SU-DHL-6 (cell line): Measurements from ENCODE around the gene WTAP.
A peak's percentile ranks its signal among the peaks of the same experiment; 100 is the strongest.
"Not testable (repeated sequence)": the region's sequence is repeated elsewhere in the genome, so short reads cannot be mapped to it uniquely, and the experiment has no call there.

ENCODE experiments used
- H2AFZ ChIP-seq: fragments of 200-600 bp; sonication (generic); 2 replicates; pipeline ENCODE4 v1.6.1; 2014; ENCODE audit warnings: low read depth, mild to moderate bottlenecking, moderate library complexity, mixed read lengths, antibody characterized with exemption, low read length; ENCODE audit not compliant: severe bottlenecking
- H3F3A ChIP-seq: fragments of 200-600 bp; shearing (Covaris generic); 2 replicates; pipeline ENCODE4 v1.6.0; 2016; ENCODE audit warnings: antibody characterized with exemption, mild to moderate bottlenecking; ENCODE audit not compliant: insufficient read depth
- H3K27ac ChIP-seq: fragments of 200-600 bp; sonication (generic); 2 replicates; pipeline ENCODE4 v1.5.1; 2016; ENCODE audit warnings: low read depth, mild to moderate bottlenecking, low read length, moderate library complexity, mixed read lengths
- H3K27me3 ChIP-seq: fragments of 200-600 bp; sonication (generic), shearing (Covaris generic); 2 replicates; pipeline ENCODE4 v1.6.0; 2014; ENCODE audit warnings: mild to moderate bottlenecking, low read length
- H3K36me3 ChIP-seq: fragments of 200-600 bp; sonication (generic); 2 replicates; pipeline ENCODE4 v1.6.1; 2014; ENCODE audit warnings: mild to moderate bottlenecking, low read length, mixed read lengths
- H3K4me2 ChIP-seq: fragments of 300-600, 200-600 bp; shearing (Covaris generic), sonication (generic); 2 replicates; pipeline ENCODE4 v1.6.0; 2014; ENCODE audit warnings: low read length, low read depth, mild to moderate bottlenecking; ENCODE audit not compliant: poor library complexity, severe bottlenecking
- H3K4me3 ChIP-seq: fragments of 200-600 bp; sonication (generic); 2 replicates; pipeline ENCODE4 v1.5.1; 2014; ENCODE audit warnings: antibody characterized with exemption, low read length, mild to moderate bottlenecking, mixed read lengths; ENCODE audit not compliant: insufficient read depth, poor library complexity, severe bottlenecking
- H3K79me2 ChIP-seq: fragments of 200-600 bp; sonication (generic); 2 replicates; pipeline ENCODE4 v1.6.1; 2014; ENCODE audit warnings: mild to moderate bottlenecking, low read length, moderate library complexity; ENCODE audit not compliant: insufficient read depth
- H3K9ac ChIP-seq: fragments of 200-600 bp; sonication (generic); 2 replicates; pipeline ENCODE4 v1.7.0; 2014; ENCODE audit warnings: mild to moderate bottlenecking, low read length
- H3K9me2 ChIP-seq: fragments of 200-600 bp; sonication (generic); replicated peaks from 2 replicates; pipeline ENCODE4 v1.6.1; 2014; ENCODE audit warnings: low read length; ENCODE audit not compliant: insufficient read depth
- H3K9me3 ChIP-seq: fragments of 200-600 bp; sonication (generic); 2 replicates; pipeline ENCODE4 v1.6.1; 2014; ENCODE audit warnings: low read length, mixed read lengths; ENCODE audit not compliant: insufficient read depth
- H4K20me1 ChIP-seq: fragments of 200-600 bp; sonication (generic); 2 replicates; pipeline ENCODE4 v1.6.1; 2014; ENCODE audit warnings: low read depth, mild to moderate bottlenecking, antibody characterized with exemption, low read length, moderate library complexity, mixed read lengths
- EZH2phosphoT487 ChIP-seq: fragments of 200-600 bp; sonication (generic), shearing (Covaris generic); conservative IDR thresholded peaks from 2 replicates; pipeline ENCODE4 v1.6.1; 2018; ENCODE audit warnings: mild to moderate bottlenecking, antibody characterized with exemption, low read length, moderate library complexity, mixed read lengths
- TF ChIP-seq, protein P1 (sequence below): fragments of 200-600 bp; sonication (generic); IDR thresholded peaks from one replicate; pipeline ENCODE4 v1.5.1; 2017; ENCODE audit warnings: antibody characterized with exemption, mild to moderate bottlenecking, low read length, moderate library complexity; ENCODE audit not compliant: insufficient read depth, poor library complexity, severe bottlenecking

The WTAP gene

GRCh38 chr6:159730332-159730676 is 3.0 kb downstream of the WTAP start:
- H3K9me2 ChIP-seq = no peaks in the 10 kb centered on the region
- peak overlapping the region; percentile 89 for H3K9ac ChIP-seq
- H3K4me2 ChIP-seq = peak overlapping the region; percentile 95
- H3K27ac ChIP-seq = no peak overlapping the region
- H4K20me1 ChIP-seq = peaks cover 47% of the 10 kb centered on the region
- H3K27me3 ChIP-seq = no peaks in the 10 kb centered on the region
- H3F3A ChIP-seq = peaks cover 3% of the 10 kb centered on the region; the same call in 1 of the 2 replicates
- no peak overlapping the region for H2AFZ ChIP-seq
- peaks cover 27% of the 10 kb centered on the region; the same call in 1 of the 2 replicates for H3K36me3 ChIP-seq
- TF ChIP-seq, protein P1, sequence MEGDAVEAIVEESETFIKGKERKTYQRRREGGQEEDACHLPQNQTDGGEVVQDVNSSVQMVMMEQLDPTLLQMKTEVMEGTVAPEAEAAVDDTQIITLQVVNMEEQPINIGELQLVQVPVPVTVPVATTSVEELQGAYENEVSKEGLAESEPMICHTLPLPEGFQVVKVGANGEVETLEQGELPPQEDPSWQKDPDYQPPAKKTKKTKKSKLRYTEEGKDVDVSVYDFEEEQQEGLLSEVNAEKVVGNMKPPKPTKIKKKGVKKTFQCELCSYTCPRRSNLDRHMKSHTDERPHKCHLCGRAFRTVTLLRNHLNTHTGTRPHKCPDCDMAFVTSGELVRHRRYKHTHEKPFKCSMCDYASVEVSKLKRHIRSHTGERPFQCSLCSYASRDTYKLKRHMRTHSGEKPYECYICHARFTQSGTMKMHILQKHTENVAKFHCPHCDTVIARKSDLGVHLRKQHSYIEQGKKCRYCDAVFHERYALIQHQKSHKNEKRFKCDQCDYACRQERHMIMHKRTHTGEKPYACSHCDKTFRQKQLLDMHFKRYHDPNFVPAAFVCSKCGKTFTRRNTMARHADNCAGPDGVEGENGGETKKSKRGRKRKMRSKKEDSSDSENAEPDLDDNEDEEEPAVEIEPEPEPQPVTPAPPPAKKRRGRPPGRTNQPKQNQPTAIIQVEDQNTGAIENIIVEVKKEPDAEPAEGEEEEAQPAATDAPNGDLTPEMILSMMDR = no peak
- TF ChIP-seq EZH2phosphoT487 = no peak
- no peaks in the 10 kb centered on the region for H3K9me3 ChIP-seq
- peaks cover 93% of the 10 kb centered on the region for H3K79me2 ChIP-seq
- peak overlapping the region; percentile 86 for H3K4me3 ChIP-seq

DNA sequence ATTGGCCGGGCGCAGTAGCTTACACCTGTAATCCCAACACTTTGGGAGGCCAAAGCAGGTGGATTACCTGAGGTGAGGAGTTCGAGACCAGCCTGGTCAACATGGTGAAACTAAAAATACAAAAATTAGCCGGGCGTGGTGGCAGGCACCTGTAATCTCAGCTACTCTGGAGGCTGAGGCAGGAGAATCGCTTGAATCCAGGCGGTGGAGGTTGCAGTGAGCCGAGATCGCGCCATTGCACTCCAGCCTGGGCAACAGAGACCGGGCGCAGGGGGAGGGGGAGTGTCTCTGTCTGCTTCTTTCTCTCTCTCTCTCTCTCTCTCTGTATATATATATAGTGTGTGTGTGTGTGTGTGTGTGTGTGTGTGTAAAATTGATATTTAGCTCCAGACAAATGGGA is 5.2 kb downstream of the WTAP start:
- H3K4me3 ChIP-seq, H3K9ac ChIP-seq, H2AFZ ChIP-seq, H3K9me3 ChIP-seq, H3K9me2 ChIP-seq, H3K27me3 ChIP-seq, H3K27ac ChIP-seq: not testable (repeated sequence)
- Histone ChIP-seq H4K20me1 (peaks cover 65% of the 10 kb centered on the region), H3K79me2 (peaks cover 100% of the 10 kb centered on the region), H3F3A (peaks cover 13% of the 10 kb centered on the region; the same call in 1 of the 2 replicates), H3K4me2 (peak overlapping the region; percentile 34), H3K36me3 (peaks cover 37% of the 10 kb centered on the region)

DNA sequence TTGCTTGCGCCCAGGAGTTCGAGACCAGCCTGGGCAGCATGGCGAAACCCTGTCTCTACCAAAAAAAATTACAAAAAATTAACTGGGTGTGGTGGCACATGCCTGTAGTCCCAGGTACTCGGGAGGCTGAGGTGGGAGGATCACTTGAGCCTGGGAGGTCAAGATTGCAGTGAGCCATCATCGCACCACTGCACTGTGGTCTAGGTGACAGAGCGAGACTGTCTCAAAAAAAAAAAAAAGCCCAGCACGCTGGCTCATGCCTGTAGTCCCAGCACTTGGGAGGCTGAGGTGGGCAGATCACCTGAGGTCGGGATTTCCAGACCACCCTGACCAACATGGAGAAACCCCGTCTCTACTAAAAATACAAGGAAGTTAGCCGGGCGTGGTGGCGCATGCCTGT is 6.1 kb downstream of the WTAP start:
- H3K9me3 ChIP-seq, H3K9ac ChIP-seq, H3K4me3 ChIP-seq, H2AFZ ChIP-seq, H3K4me2 ChIP-seq, H3K27ac ChIP-seq, H3K27me3 ChIP-seq, H3K9me2 ChIP-seq: not testable (repeated sequence)
- Histone ChIP-seq H3K36me3 (peaks cover 41% of the 10 kb centered on the region), H3F3A (peaks cover 13% of the 10 kb centered on the region; the same call in 1 of the 2 replicates), H3K79me2 (peaks cover 100% of the 10 kb centered on the region), H4K20me1 (peaks cover 68% of the 10 kb centered on the region)

GRCh38 chr6:159736908-159737307 is 9.6 kb downstream of the WTAP start:
- Histone ChIP-seq H3K27me3 (no peaks in the 10 kb centered on the region), H3K9ac (no peak overlapping the region), H3K9me2 (no peaks in the 10 kb centered on the region), H3K36me3 (peaks cover 55% of the 10 kb centered on the region), H3K4me3 (no peak overlapping the region), H3K4me2 (no peak overlapping the region), H2AFZ (no peak overlapping the region), H4K20me1 (peaks cover 50% of the 10 kb centered on the region), H3K9me3 (no peaks in the 10 kb centered on the region), H3K27ac (no peak overlapping the region), H3F3A (peaks cover 19% of the 10 kb centered on the region; the same call in 1 of the 2 replicates), H3K79me2 (peaks cover 100% of the 10 kb centered on the region)
- TF ChIP-seq EZH2phosphoT487 = no peak
- TF ChIP-seq, protein P1 = no peak
